Ectodermal cell (in vitro differentiated cells): ENCODE results near the gene CDC25A.
A peak's percentile ranks its signal among the peaks of the same experiment; 100 is the strongest.

Experiments
- H3K27ac ChIP-seq: 2 replicates; pipeline ENCODE4 v1.7.0; 2013; ENCODE audit warnings: mild to moderate bottlenecking, low read depth, low read length; ENCODE audit not compliant: insufficient read depth, poor library complexity, severe bottlenecking
- H3K27me3 ChIP-seq: 2 replicates; pipeline ENCODE4 v1.7.0; 2013; ENCODE audit warnings: mild to moderate bottlenecking, low read length; ENCODE audit not compliant: insufficient read depth, control insufficient read depth, poor library complexity, severe bottlenecking
- H3K36me3 ChIP-seq: one replicate; pipeline ENCODE4 v1.7.0; 2013; ENCODE audit warnings: low read length; ENCODE audit not compliant: control insufficient read depth, insufficient read depth
- H3K4me1 ChIP-seq: one replicate; pipeline ENCODE4 v1.7.0; 2013; ENCODE audit warnings: low read length; ENCODE audit not compliant: control insufficient read depth, insufficient read depth
- H3K4me3 ChIP-seq: 2 replicates; pipeline ENCODE4 v1.7.0; 2013; ENCODE audit warnings: low read depth, low read length, control low read depth; ENCODE audit not compliant: insufficient read depth
- H3K9me3 ChIP-seq: 2 replicates; pipeline ENCODE4 v1.7.0; 2013; ENCODE audit warnings: mild to moderate bottlenecking, low read length, moderate library complexity; ENCODE audit not compliant: control insufficient read depth
- WGBS, 2 experiments: methylation state at CpG; one replicate each; pipeline ENCODE4 v1.1.7; 2013; ENCODE audit warnings: missing lambda C conversion rate in 2 of 2; 5-methylcytosine and 5-hydroxymethylcytosine counted together

CDC25A gene

GRCh38 chr3:48143567-48143966, 44.6 kb downstream of the CDC25A start:
- no peaks in the 10 kb centered on the region for H3K4me1 ChIP-seq
- 94% methylated on average over 3 of the region's 3 CpGs for WGBS, 2 experiments
- no peak overlapping the region for H3K27ac ChIP-seq
- H3K9me3 ChIP-seq = no peaks in the 10 kb centered on the region
- H3K27me3 ChIP-seq = no peaks in the 10 kb centered on the region
- H3K4me3 ChIP-seq = no peak overlapping the region
- no peaks in the 10 kb centered on the region for H3K36me3 ChIP-seq

GRCh38 chr3:48142316-48142870, 45.8 kb downstream of the CDC25A start:
- WGBS, 2 experiments = 92 to 95% methylated on average over 11 of the region's 11 CpGs
- H3K27ac ChIP-seq = no peak overlapping the region
- no peaks in the 10 kb centered on the region for H3K36me3 ChIP-seq

GRCh38 chr3:48141604-48142137, 46.5 kb downstream of the CDC25A start:
- WGBS, 2 experiments = 92 to 94% methylated on average over 9 of the region's 9 CpGs

More at GRCh38 chr3:48142316-48142870, 45.8 kb downstream of the CDC25A start:
- Histone ChIP-seq H3K4me3 (no peak overlapping the region), H3K9me3 (no peaks in the 10 kb centered on the region), H3K4me1 (no peaks in the 10 kb centered on the region), H3K27me3 (no peaks in the 10 kb centered on the region)

GRCh38 chr3:48140936-48141603, 47.1 kb downstream of the CDC25A start:
- Histone ChIP-seq H3K4me1 (no peaks in the 10 kb centered on the region), H3K27ac (no peak overlapping the region), H3K36me3 (no peaks in the 10 kb centered on the region), H3K27me3 (no peaks in the 10 kb centered on the region), H3K4me3 (no peak overlapping the region), H3K9me3 (no peaks in the 10 kb centered on the region)
- WGBS, 2 experiments = 87 to 90% methylated on average over 2 of the region's 2 CpGs

More at GRCh38 chr3:48141604-48142137, 46.5 kb downstream of the CDC25A start:
- no peak overlapping the region for H3K4me3 ChIP-seq
- H3K9me3 ChIP-seq = no peaks in the 10 kb centered on the region
- H3K4me1 ChIP-seq = no peaks in the 10 kb centered on the region
- no peaks in the 10 kb centered on the region for H3K36me3 ChIP-seq
- H3K27me3 ChIP-seq = no peaks in the 10 kb centered on the region
- H3K27ac ChIP-seq = no peak overlapping the region

GRCh38 chr3:48140336-48140757, 47.9 kb downstream of the CDC25A start:
- Histone ChIP-seq H3K4me3 (no peak overlapping the region), H3K27ac (peak overlapping the region; percentile 2), H3K4me1 (no peaks in the 10 kb centered on the region), H3K9me3 (no peaks in the 10 kb centered on the region), H3K27me3 (no peaks in the 10 kb centered on the region), H3K36me3 (no peaks in the 10 kb centered on the region)
- 47 to 58% methylated on average over 9 of the region's 9 CpGs for WGBS, 2 experiments

GRCh38 chr3:48137425-48137999, 50.7 kb downstream of the CDC25A start:
- no peaks in the 10 kb centered on the region for H3K27me3 ChIP-seq
- whole genome bisulfite sequencing, 2 experiments = 82% methylated on average over 7 of the region's 7 CpGs

GRCh38 chr3:48135552-48136495, 52.4 kb downstream of the CDC25A start:
- H3K27me3 ChIP-seq = no peaks in the 10 kb centered on the region
- no peaks in the 10 kb centered on the region for H3K36me3 ChIP-seq
- WGBS, 2 experiments = 86 to 87% methylated on average over 8 of the region's 8 CpGs
- H3K9me3 ChIP-seq = no peaks in the 10 kb centered on the region
- peaks cover under 1% of the 10 kb centered on the region for H3K4me1 ChIP-seq
- no peak overlapping the region for H3K27ac ChIP-seq
- no peak overlapping the region for H3K4me3 ChIP-seq

More at GRCh38 chr3:48137425-48137999, 50.7 kb downstream of the CDC25A start:
- no peaks in the 10 kb centered on the region for H3K4me1 ChIP-seq
- no peaks in the 10 kb centered on the region for H3K9me3 ChIP-seq
- H3K36me3 ChIP-seq = no peaks in the 10 kb centered on the region
- no peak overlapping the region for H3K4me3 ChIP-seq
- no peak overlapping the region for H3K27ac ChIP-seq

- no peaks in the 10 kb centered on the region for H3K27me3 ChIP-seq
- 88 to 89% methylated on average over 8 of the region's 8 CpGs for WGBS, 2 experiments
- peaks cover 10% of the 10 kb centered on the region for H3K4me1 ChIP-seq
- no peaks in the 10 kb centered on the region for H3K9me3 ChIP-seq
- no peaks in the 10 kb centered on the region for H3K36me3 ChIP-seq
- H3K4me3 ChIP-seq = no peak overlapping the region
- no peak overlapping the region for H3K27ac ChIP-seq
Measured at GRCh38 chr3:48130321-48130904, 57.8 kb downstream of the CDC25A start.

GRCh38 chr3:48129921-48130320, 58.3 kb downstream of the CDC25A start:
- Histone ChIP-seq H3K27ac (no peak overlapping the region), H3K9me3 (no peaks in the 10 kb centered on the region)
- 95 to 97% methylated on average over 2 of the region's 2 CpGs for WGBS, 2 experiments

More at GRCh38 chr3:48129921-48130320, 58.3 kb downstream of the CDC25A start:
- Histone ChIP-seq H3K27me3 (no peaks in the 10 kb centered on the region), H3K4me1 (peaks cover 14% of the 10 kb centered on the region), H3K4me3 (no peak overlapping the region), H3K36me3 (no peaks in the 10 kb centered on the region)
